ENCODE results near the gene ARID1B.

The ARID1B gene

GRCh38 chr6:157019733-157020132 lies 242.6 kb downstream of the ARID1B start:
- no peak for DNase-seq (ENCODE audit: extremely low read depth, low read depth)
- H3K4me3 ChIP-seq (replicated peaks; ENCODE audit: low read depth, low read length): no peak overlapping the region
- no peak for TF ChIP-seq CTCF (IDR thresholded peaks at IDR 0.05; ENCODE audit: low read depth, low read length, missing control alignments)

GRCh38 chr6:157020398-157020797 lies 243.2 kb downstream of the ARID1B start:
- peak overlapping the region; percentile 63 for H3K4me3 ChIP-seq (replicated peaks; ENCODE audit: low read depth, low read length)
- no peak for DNase-seq (ENCODE audit: extremely low read depth, low read depth)
- no peak for TF ChIP-seq CTCF (IDR thresholded peaks at IDR 0.05; ENCODE audit: low read depth, low read length, missing control alignments)

- peak; percentile 26 for DNase-seq (ENCODE audit: extremely low read depth, low read depth)
Measured at GRCh38 chr6:157020881-157021343, 243.7 kb downstream of the ARID1B start.

GRCh38 chr6:157021344-157021992 lies 244.3 kb downstream of the ARID1B start:
- TF ChIP-seq CTCF (IDR thresholded peaks at IDR 0.05; ENCODE audit: low read depth, low read length, missing control alignments): peak; percentile 40
- peak overlapping the region; percentile 63 for H3K4me3 ChIP-seq (replicated peaks; ENCODE audit: low read depth, low read length)
- DNase-seq (ENCODE audit: extremely low read depth, low read depth): peak; percentile 56

More at GRCh38 chr6:157020881-157021343, 243.7 kb downstream of the ARID1B start:
- TF ChIP-seq CTCF (IDR thresholded peaks at IDR 0.05; ENCODE audit: low read depth, low read length, missing control alignments): no peak
- H3K4me3 ChIP-seq (replicated peaks; ENCODE audit: low read depth, low read length): peak overlapping the region; percentile 63

GRCh38 chr6:157021993-157022740 lies 245.0 kb downstream of the ARID1B start:
- DNase-seq (ENCODE audit: extremely low read depth, low read depth): peak; percentile 65
- TF ChIP-seq CTCF (IDR thresholded peaks at IDR 0.05; ENCODE audit: low read depth, low read length, missing control alignments): no peak
- peak overlapping the region; percentile 63 for H3K4me3 ChIP-seq (replicated peaks; ENCODE audit: low read depth, low read length)

GRCh38 chr6:157023958-157024357 lies 246.8 kb downstream of the ARID1B start:
- TF ChIP-seq CTCF (IDR thresholded peaks at IDR 0.05; ENCODE audit: low read depth, low read length, missing control alignments): no peak
- H3K4me3 ChIP-seq (replicated peaks; ENCODE audit: low read depth, low read length): no peak overlapping the region
- no peak for DNase-seq (ENCODE audit: extremely low read depth, low read depth)
